Muscle of back (tissue), 10 donors: Measurements from ENCODE around the gene RGS16. TPM values are rescaled to one million over a fixed set of nuclear protein-coding genes. Genes with fewer than 3 reads are reported as not detected.

Experiments
- polyA plus RNA-seq, 10 donors: library from polyadenylated mRNA; unstranded; fragments of 120-200 nt; gene quantifications; one replicate each; pipeline ENCODE4 v1.2.1, GENCODE V29; 2013; ENCODE audit not compliant: insufficient read length in 10 of 10

RGS16 gene
- polyA plus RNA-seq, 10 donors: 5.0 to 26.6 (median 10.6) TPM

Other genes with a start within 250 kb of the RGS16 start
- 100 to 1,000 TPM; 228 to 375 (median 316) TPM for gene GLUL, start 212.6 kb downstream of the RGS16 start, polyA plus RNA-seq
- under 1 TPM in 1 of 10 donors, not detected in 9; 0.05 TPM for gene TEDDM1, start 203.7 kb downstream of the RGS16 start, polyA plus RNA-seq
- not detected for gene RGSL1, start 154.2 kb downstream of the RGS16 start, polyA plus RNA-seq
- gene RNASEL, start 15.1 kb downstream of the RGS16 start, polyA plus RNA-seq: 1 to 10 TPM; 3.3 to 7.4 (median 5.0) TPM
- under 1 TPM in 7 of 10 donors, not detected in 3; 0.05 to 0.31 (median 0.19) TPM for gene RGS8, start 80.2 kb upstream of the RGS16 start, polyA plus RNA-seq
- gene NPL, start 185.4 kb upstream of the RGS16 start, polyA plus RNA-seq: 10 to 100 TPM in 4 of 10 donors, 1 to 10 TPM in 6; 5.6 to 13.3 (median 8.3) TPM
- 100 to 1,000 TPM; 111 to 163 (median 128) TPM for gene DHX9, start 235.0 kb upstream of the RGS16 start, polyA plus RNA-seq